Esophagus squamous epithelium (tissue), 4 donors: ENCODE measurements around the gene SLIT2.

ENCODE experiments used
- POLR2A ChIP-seq, 4 donors: fragments of 450-650 bp; IDR thresholded peaks; one replicate each; pipeline ENCODE4 v1.6.1; 2017; ENCODE audit warnings: antibody characterized with exemption in 4 of 4, mild to moderate bottlenecking in 4 of 4, moderate library complexity in 3 of 4
- TF ChIP-seq, protein P1 (sequence below), 6 experiments: fragments of 450-650 bp in 4 of 6; fragments of 200-600 bp in 2 of 6; sonication (generic) in 2 of 6; IDR thresholded peaks; one replicate each; pipeline ENCODE4 v1.5.1; 2016 to 2019; ENCODE audit warnings: antibody characterized with exemption in 6 of 6, mild to moderate bottlenecking in 4 of 6, moderate library complexity in 4 of 6

DNA sequence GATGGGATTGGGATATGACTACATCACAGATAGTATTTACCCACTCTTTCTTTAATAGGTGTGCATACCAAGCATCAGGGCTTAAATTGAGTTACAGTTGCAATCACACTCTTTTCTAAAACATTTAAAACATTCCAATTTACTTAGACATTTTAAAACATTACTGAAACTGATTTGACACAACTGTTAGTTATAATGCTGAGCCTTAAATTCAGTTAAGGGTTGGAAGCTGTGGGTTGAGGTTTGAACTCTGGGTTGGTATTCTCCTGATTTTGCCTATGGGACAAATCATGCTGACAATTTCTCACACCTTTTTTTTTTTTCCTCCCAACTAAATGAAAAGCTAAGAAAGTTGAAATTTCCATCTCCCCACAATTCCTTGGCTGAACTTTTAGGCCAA lies 16.3 kb downstream of the SLIT2 start:
- TF ChIP-seq, protein P1, sequence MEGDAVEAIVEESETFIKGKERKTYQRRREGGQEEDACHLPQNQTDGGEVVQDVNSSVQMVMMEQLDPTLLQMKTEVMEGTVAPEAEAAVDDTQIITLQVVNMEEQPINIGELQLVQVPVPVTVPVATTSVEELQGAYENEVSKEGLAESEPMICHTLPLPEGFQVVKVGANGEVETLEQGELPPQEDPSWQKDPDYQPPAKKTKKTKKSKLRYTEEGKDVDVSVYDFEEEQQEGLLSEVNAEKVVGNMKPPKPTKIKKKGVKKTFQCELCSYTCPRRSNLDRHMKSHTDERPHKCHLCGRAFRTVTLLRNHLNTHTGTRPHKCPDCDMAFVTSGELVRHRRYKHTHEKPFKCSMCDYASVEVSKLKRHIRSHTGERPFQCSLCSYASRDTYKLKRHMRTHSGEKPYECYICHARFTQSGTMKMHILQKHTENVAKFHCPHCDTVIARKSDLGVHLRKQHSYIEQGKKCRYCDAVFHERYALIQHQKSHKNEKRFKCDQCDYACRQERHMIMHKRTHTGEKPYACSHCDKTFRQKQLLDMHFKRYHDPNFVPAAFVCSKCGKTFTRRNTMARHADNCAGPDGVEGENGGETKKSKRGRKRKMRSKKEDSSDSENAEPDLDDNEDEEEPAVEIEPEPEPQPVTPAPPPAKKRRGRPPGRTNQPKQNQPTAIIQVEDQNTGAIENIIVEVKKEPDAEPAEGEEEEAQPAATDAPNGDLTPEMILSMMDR (IDR thresholded peaks at IDR 0.05), result no peak
- no peak for TF ChIP-seq POLR2A (IDR thresholded peaks at IDR 0.05)
